Hepatocyte (in vitro differentiated cells): Measurements from ENCODE around the gene PCDH9. TPM values are rescaled to one million over a fixed set of nuclear protein-coding genes. Genes with fewer than 3 reads are reported as not detected.

Experiments used
- DNase-seq: peaks from one replicate; pipeline ENCODE4 v3.0.0-alpha.2; 2016; ENCODE audit warnings: low spot score
- H2AFZ ChIP-seq: fragments of 200-600 bp; sonication (generic); 2 replicates; pipeline ENCODE4 v1.6.0; 2016; ENCODE audit warnings: antibody characterized with exemption, mild to moderate bottlenecking
- H3K27ac ChIP-seq: fragments of 200-600 bp; sonication (generic); 2 replicates; pipeline ENCODE4 v1.5.1; 2016; ENCODE audit warnings: mild to moderate bottlenecking
- H3K27me3 ChIP-seq: fragments of 200-600 bp; sonication (generic); 2 replicates; pipeline ENCODE4 v1.6.1; 2016
- H3K36me3 ChIP-seq: fragments of 200-600 bp; sonication (generic); replicated peaks from 2 replicates; pipeline ENCODE4 v1.5.1; 2016; ENCODE audit warnings: low read depth; ENCODE audit not compliant: insufficient read depth
- H3K4me1 ChIP-seq: fragments of 200-600 bp; sonication (generic); 2 replicates; pipeline ENCODE4 v1.5.1; 2016; ENCODE audit warnings: mild to moderate bottlenecking, moderate library complexity; ENCODE audit not compliant: insufficient read depth
- H3K4me2 ChIP-seq: fragments of 200-600 bp; sonication (generic); 2 replicates; pipeline ENCODE4 v1.6.0; 2016
- H3K4me3 ChIP-seq: fragments of 200-600 bp; sonication (generic); 2 replicates; pipeline ENCODE4 v1.5.1; 2016; ENCODE audit warnings: mild to moderate bottlenecking
- H3K79me2 ChIP-seq: fragments of 200-600 bp; sonication (generic); 2 replicates; pipeline ENCODE4 v1.6.0; 2017; ENCODE audit warnings: mild to moderate bottlenecking
- H3K9me2 ChIP-seq: fragments of 200-600 bp; sonication (generic); replicated peaks from 2 replicates; pipeline ENCODE4 v1.6.0; 2017; ENCODE audit warnings: mild to moderate bottlenecking; ENCODE audit not compliant: insufficient read depth
- H3K9me3 ChIP-seq: fragments of 200-600 bp; sonication (generic); 2 replicates; pipeline ENCODE4 v1.5.1; 2016; ENCODE audit warnings: low read depth, mild to moderate bottlenecking
- H4K20me1 ChIP-seq: fragments of 200-600 bp; sonication (generic); 2 replicates; pipeline ENCODE4 v1.6.0; 2016; ENCODE audit warnings: mild to moderate bottlenecking; ENCODE audit not compliant: insufficient read depth, poor library complexity, severe bottlenecking
- CTCF ChIP-seq: fragments of 200-600 bp; sonication (generic); IDR thresholded peaks from 2 replicates; pipeline ENCODE4 v1.5.1; 2016; ENCODE audit warnings: antibody characterized with exemption, mild to moderate bottlenecking; ENCODE audit not compliant: poor library complexity
- EZH2 ChIP-seq: fragments of 200-600 bp; sonication (generic); IDR thresholded peaks from 2 replicates; pipeline ENCODE4 v1.6.1; 2016; ENCODE audit warnings: antibody characterized with exemption, mild to moderate bottlenecking, borderline replicate concordance
- EZH2phosphoT487 ChIP-seq: fragments of 200-600 bp; sonication (generic); IDR thresholded peaks from one replicate; pipeline ENCODE4 v1.6.1; 2018; ENCODE audit warnings: antibody characterized with exemption, mild to moderate bottlenecking, low read depth, moderate library complexity; ENCODE audit not compliant: unreplicated experiment, severe bottlenecking
- WGBS: methylation state at CpG from one replicate; pipeline ENCODE4 v1.1.6; 2016; ENCODE audit warnings: low lambda C conversion rate; ENCODE audit errors: missing lambda C conversion rate; 5-methylcytosine and 5-hydroxymethylcytosine counted together
- polyA plus RNA-seq: library from polyadenylated mRNA; unstranded; fragments of >200 nt; fragmentation: Nextera tagmentation; extraction: Ambion mirVana; gene quantifications from 2 replicates; pipeline ENCODE4 v1.2.1, GENCODE V29; 2016
- total RNA-seq: library from RNA; depleted of rRNA; stranded (reverse); fragments of >200 nt; gene quantifications from 2 replicates; pipeline ENCODE4 v1.2.3, GENCODE V29; 2014

Gene PCDH9
- total and polyA plus RNA-seq, 2 experiments from 2014 or later = 6.9 to 15.0 TPM

GRCh38 chr13:66879988-66880387 is 350.1 kb downstream of the PCDH9 start:
- Histone ChIP-seq H3K79me2 (no peaks in the 10 kb centered on the region), H2AFZ (no peak overlapping the region), H3K9me3 (no peaks in the 10 kb centered on the region), H3K4me3 (no peak overlapping the region), H4K20me1 (no peaks in the 10 kb centered on the region), H3K4me2 (no peak overlapping the region), H3K27ac (no peak overlapping the region), H3K27me3 (no peaks in the 10 kb centered on the region), H3K9me2 (no peaks in the 10 kb centered on the region), H3K36me3 (no peaks in the 10 kb centered on the region), H3K4me1 (no peaks in the 10 kb centered on the region)
- 68% methylated on average over 1 of the region's 1 CpG for WGBS
- no peak for DNase-seq
- TF ChIP-seq CTCF = no peak
- no peak for TF ChIP-seq EZH2
- TF ChIP-seq EZH2phosphoT487 = no peak

GRCh38 chr13:66875264-66875663 is 354.9 kb downstream of the PCDH9 start:
- Histone ChIP-seq H3K79me2 (no peaks in the 10 kb centered on the region), H3K27ac (no peak overlapping the region), H3K9me3 (no peaks in the 10 kb centered on the region), H4K20me1 (no peaks in the 10 kb centered on the region), H2AFZ (no peak overlapping the region), H3K4me2 (no peak overlapping the region), H3K9me2 (no peaks in the 10 kb centered on the region), H3K27me3 (no peaks in the 10 kb centered on the region), H3K36me3 (no peaks in the 10 kb centered on the region), H3K4me1 (no peaks in the 10 kb centered on the region), H3K4me3 (no peak overlapping the region)
- TF ChIP-seq EZH2 = no peak
- no peak for TF ChIP-seq CTCF
- TF ChIP-seq EZH2phosphoT487 = no peak
- no peak for DNase-seq
- 56% methylated on average over 4 of the region's 4 CpGs for WGBS

GRCh38 chr13:66864627-66865026 is 365.5 kb downstream of the PCDH9 start:
- WGBS = 74% methylated on average over 3 of the region's 3 CpGs
- Histone ChIP-seq H3K27me3 (no peaks in the 10 kb centered on the region), H3K4me2 (no peak overlapping the region), H3K9me3 (no peaks in the 10 kb centered on the region), H2AFZ (no peak overlapping the region), H3K36me3 (no peaks in the 10 kb centered on the region), H3K4me1 (peaks cover 3% of the 10 kb centered on the region), H3K9me2 (no peaks in the 10 kb centered on the region), H3K4me3 (no peak overlapping the region), H3K79me2 (no peaks in the 10 kb centered on the region), H4K20me1 (no peaks in the 10 kb centered on the region), H3K27ac (no peak overlapping the region)
- no peak for DNase-seq
- TF ChIP-seq EZH2 (no peak), EZH2phosphoT487 (no peak), CTCF (no peak)
